H9 (cell line): ENCODE measurements around the gene PRCD. TPM values are rescaled to one million over a fixed set of nuclear protein-coding genes. Genes with fewer than 3 reads are reported as not detected.

Experiments used
- DNase-seq: peaks from one replicate; pipeline ENCODE4 v3.0.0-alpha.2; 2017
- H2AFZ ChIP-seq: one replicate; pipeline ENCODE4 v1.6.1; 2013; ENCODE audit warnings: mild to moderate bottlenecking, low read length, control low read depth, moderate library complexity
- H2AK5ac ChIP-seq: 2 replicates; pipeline ENCODE4 v1.6.1; 2013; ENCODE audit warnings: low read length, control low read depth, mixed read lengths; ENCODE audit not compliant: insufficient read length
- H2BK120ac ChIP-seq: one replicate; pipeline ENCODE4 v1.6.1; 2013; ENCODE audit warnings: low read depth, mild to moderate bottlenecking, low read length, control low read depth, inconsistent platforms; ENCODE audit not compliant: poor library complexity, severe bottlenecking
- H2BK12ac ChIP-seq: 2 replicates; pipeline ENCODE4 v1.6.1; 2013; ENCODE audit warnings: low read length, control low read depth, mixed read lengths, low read depth; ENCODE audit not compliant: insufficient read length
- H2BK15ac ChIP-seq: 2 replicates; pipeline ENCODE4 v1.6.1; 2013; ENCODE audit warnings: low read depth, low read length, control low read depth
- H2BK20ac ChIP-seq: one replicate; pipeline ENCODE4 v1.6.1; 2013; ENCODE audit warnings: low read depth, mild to moderate bottlenecking, low read length, control low read depth, inconsistent platforms; ENCODE audit not compliant: poor library complexity, severe bottlenecking
- H2BK5ac ChIP-seq: 2 replicates; pipeline ENCODE4 v1.6.1; 2013; ENCODE audit warnings: low read length, control low read depth, mixed read lengths; ENCODE audit not compliant: insufficient read length
- H3K14ac ChIP-seq: 2 replicates; pipeline ENCODE4 v1.6.1; 2013; ENCODE audit warnings: low read length, control low read depth; ENCODE audit not compliant: insufficient read depth
- H3K18ac ChIP-seq: 2 replicates; pipeline ENCODE4 v1.6.1; 2013; ENCODE audit warnings: low read depth, mild to moderate bottlenecking, mixed read lengths, low read length, control low read depth; ENCODE audit not compliant: insufficient read length
- H3K23ac ChIP-seq: 2 replicates; pipeline ENCODE4 v1.6.1; 2013; ENCODE audit warnings: low read length, control low read depth, mixed read lengths, low read depth; ENCODE audit not compliant: insufficient read length
- H3K23me2 ChIP-seq: 2 replicates; pipeline ENCODE4 v1.6.1; 2013; ENCODE audit warnings: low read depth, mild to moderate bottlenecking, mixed read lengths, low read length, control low read depth; ENCODE audit not compliant: insufficient read length, poor library complexity, severe bottlenecking
- H3K27ac ChIP-seq: 2 replicates; pipeline ENCODE4 v1.5.1; 2013; ENCODE audit warnings: low read length, control low read depth, mixed read lengths, low read depth; ENCODE audit not compliant: insufficient read length
- H3K27me3 ChIP-seq: 2 replicates; pipeline ENCODE4 v1.6.1; 2013; ENCODE audit warnings: low read length, control low read depth, inconsistent platforms; ENCODE audit not compliant: insufficient read depth
- H3K4ac ChIP-seq: 2 replicates; pipeline ENCODE4 v1.6.1; 2013; ENCODE audit warnings: low read depth, mild to moderate bottlenecking, control low read depth, inconsistent platforms, low read length, moderate library complexity
- H3K4me1 ChIP-seq: 2 replicates; pipeline ENCODE4 v1.6.1; 2013; ENCODE audit warnings: low read length, control low read depth, inconsistent platforms; ENCODE audit not compliant: insufficient read depth
- H3K4me2 ChIP-seq: 2 replicates; pipeline ENCODE4 v1.6.1; 2013; ENCODE audit warnings: low read length, control low read depth, mixed read lengths; ENCODE audit not compliant: insufficient read length, insufficient read depth
- H3K56ac ChIP-seq: 2 replicates; pipeline ENCODE4 v1.6.1; 2013; ENCODE audit warnings: low read depth, mild to moderate bottlenecking, mixed read lengths, low read length, control low read depth; ENCODE audit not compliant: insufficient read length
- H3K79me1 ChIP-seq: 2 replicates; pipeline ENCODE4 v1.6.1; 2013; ENCODE audit warnings: low read depth, mild to moderate bottlenecking, moderate library complexity, low read length, control low read depth, inconsistent platforms; ENCODE audit not compliant: insufficient read depth, poor library complexity, severe bottlenecking
- H3K79me2 ChIP-seq: 2 replicates; pipeline ENCODE4 v1.6.1; 2013; ENCODE audit warnings: low read length, control low read depth, inconsistent platforms; ENCODE audit not compliant: insufficient read depth
- H3K9ac ChIP-seq: 2 replicates; pipeline ENCODE4 v1.6.1; 2013; ENCODE audit warnings: low read length, control low read depth, mixed read lengths; ENCODE audit not compliant: insufficient read length; ENCODE audit errors: extremely low read depth
- H3K9me3 ChIP-seq: one replicate; pipeline ENCODE4 v1.6.1; 2013; ENCODE audit warnings: low read depth, low read length, inconsistent platforms; ENCODE audit not compliant: control insufficient read depth
- H3T11ph ChIP-seq: one replicate; pipeline ENCODE4 v1.6.1; 2013; ENCODE audit warnings: mild to moderate bottlenecking, low read length, control low read depth, inconsistent platforms
- H4K20me1 ChIP-seq: one replicate; pipeline ENCODE4 v1.6.1; 2013; ENCODE audit not compliant: control insufficient read depth, insufficient read length, insufficient read depth
- H4K5ac ChIP-seq: 2 replicates; pipeline ENCODE4 v1.6.1; 2013; ENCODE audit warnings: low read depth, mild to moderate bottlenecking, mixed read lengths, low read length, control low read depth; ENCODE audit not compliant: insufficient read length
- H4K8ac ChIP-seq: replicated peaks from 2 replicates; pipeline ENCODE4 v1.6.1; 2013; ENCODE audit warnings: low read length, control low read depth, mixed read lengths, low read depth; ENCODE audit not compliant: insufficient read length
- H4K91ac ChIP-seq: 2 replicates; pipeline ENCODE4 v1.6.1; 2013; ENCODE audit warnings: low read depth, mild to moderate bottlenecking, moderate library complexity, mixed read lengths, low read length, control low read depth; ENCODE audit not compliant: insufficient read length
- H3K27ac Mint-ChIP-seq, 3 experiments: 2 replicates in 2 of 3; 3 replicates in 1 of 3; pipeline ENCODE4 v1.8.0; 2020 to 2021; ENCODE audit warnings: mixed read lengths in 3 of 3, mild to moderate bottlenecking in 1 of 3, moderate library complexity in 1 of 3
- H3K27me3 Mint-ChIP-seq: 2 replicates; pipeline ENCODE4 v1.8.0; 2021; ENCODE audit warnings: low read depth, mild to moderate bottlenecking, moderate library complexity, mixed read lengths
- H3K36me3 Mint-ChIP-seq, 3 experiments: 2 replicates in 2 of 3; 3 replicates in 1 of 3; pipeline ENCODE4 v1.8.0; 2020 to 2021; ENCODE audit warnings: low read depth in 3 of 3, mixed read lengths in 3 of 3; ENCODE audit not compliant: insufficient read depth in 1 of 3
- H3K4me1 Mint-ChIP-seq, 2 experiments: 2 replicates each; pipeline ENCODE4 v1.8.0; 2020; ENCODE audit warnings: mixed read lengths in 2 of 2
- H3K4me3 Mint-ChIP-seq, 2 experiments: 2 replicates in 1 of 2; 3 replicates in 1 of 2; pipeline ENCODE4 v1.8.0; 2020 to 2021; ENCODE audit warnings: mild to moderate bottlenecking in 2 of 2, mixed read lengths in 2 of 2, moderate library complexity in 1 of 2
- H3K9me3 Mint-ChIP-seq, 2 experiments: 2 replicates in 1 of 2; 3 replicates in 1 of 2; pipeline ENCODE4 v1.8.0; 2020; ENCODE audit warnings: mild to moderate bottlenecking in 2 of 2, mixed read lengths in 2 of 2, moderate library complexity in 1 of 2
- CTCF ChIP-seq: fragments of 200-600 bp; sonication (generic); conservative IDR thresholded peaks from 3 replicates; pipeline ENCODE4 v1.8.0; 2021; ENCODE audit warnings: antibody characterized with exemption, mild to moderate bottlenecking
- WGBS: extraction: QIAGEN DNeasy Blood & Tissue Kit; methylation state at CpG from one replicate; pipeline ENCODE4 v1.1.7; 2013; ENCODE audit warnings: missing lambda C conversion rate, low lambda C conversion rate, mixed read lengths; ENCODE audit not compliant: insufficient read length; ENCODE audit errors: extremely low coverage; 5-methylcytosine and 5-hydroxymethylcytosine counted together
- total RNA-seq: library from RNA; stranded (reverse); gene quantifications from 2 replicates; pipeline ENCODE4 v1.2.1, GENCODE V29; 2021

Gene PRCD
- total RNA-seq, 1 experiment from 2014 or later, result 0.46 TPM

GRCh38 chr17:76527430-76528111 lies 12.3 kb upstream of the PRCD start:
- no peaks in the 10 kb centered on the region for H3K36me3 Mint-ChIP-seq
- Histone ChIP-seq H3K23ac (no peak overlapping the region), H2AK5ac (no peak overlapping the region), H3K9ac (no peak overlapping the region), H2BK5ac (no peak overlapping the region), H4K20me1 (peaks cover 3% of the 10 kb centered on the region), H3K79me1 (no peaks in the 10 kb centered on the region), H2AFZ (no peak overlapping the region), H2BK20ac (no peak overlapping the region), H4K8ac (no peak overlapping the region), H3K27me3 (no peaks in the 10 kb centered on the region), H3K4me1 (peaks cover 4% of the 10 kb centered on the region; the same call in 1 of the 2 replicates), H3K14ac (no peak overlapping the region), H3K9me3 (no peaks in the 10 kb centered on the region), H2BK12ac (no peak overlapping the region), H3K79me2 (no peaks in the 10 kb centered on the region), H3T11ph (no peak overlapping the region), H3K56ac (no peak overlapping the region), H3K4me2 (no peak overlapping the region), H4K91ac (no peak overlapping the region), H2BK120ac (no peak overlapping the region), H3K23me2 (no peaks in the 10 kb centered on the region), H2BK15ac (no peak overlapping the region), H3K4ac (no peak overlapping the region), H3K27ac (no peak overlapping the region), H4K5ac (no peak overlapping the region), H3K18ac (no peak overlapping the region)
- no peak overlapping the region for H3K4me3 Mint-ChIP-seq
- H3K4me1 Mint-ChIP-seq, result peaks cover 25 to 45% of the 10 kb centered on the region in 2 experiments
- H3K9me3 Mint-ChIP-seq, result no peaks in the 10 kb centered on the region; a peak in 1 of 5 replicates
- H3K27ac Mint-ChIP-seq, result no peak overlapping the region
- H3K27me3 Mint-ChIP-seq, result peaks cover 33% of the 10 kb centered on the region
- WGBS, result no CpG with 5 or more reads among the region's 26 CpGs
- TF ChIP-seq CTCF, result peak; percentile 36; the same call in 2 of the 3 replicates
- DNase-seq, result peak; percentile 92
